Ishikawa (cell line): ENCODE results near the gene YPEL2.

Source experiments
- CEBPB ChIP-seq: IDR thresholded peaks from 2 replicates; pipeline ENCODE4 v1.6.1; 2012
- CREB1 ChIP-seq: IDR thresholded peaks from 2 replicates; pipeline ENCODE4 v1.6.1; 2012; ENCODE audit warnings: low read depth
- EGR1 ChIP-seq: IDR thresholded peaks from 2 replicates; pipeline ENCODE4 v1.6.1; 2012
- EP300 ChIP-seq: IDR thresholded peaks from 2 replicates; pipeline ENCODE4 v1.6.1; 2012; ENCODE audit warnings: borderline replicate concordance
- FOXM1 ChIP-seq: IDR thresholded peaks from 2 replicates; pipeline ENCODE4 v1.6.1; 2012; ENCODE audit warnings: low read depth, borderline replicate concordance
- MAX ChIP-seq: IDR thresholded peaks from 2 replicates; pipeline ENCODE4 v1.6.1; 2012
- NFIC ChIP-seq: IDR thresholded peaks from 2 replicates; pipeline ENCODE4 v1.6.1; 2012
- RAD21 ChIP-seq: IDR thresholded peaks from 2 replicates; pipeline ENCODE4 v1.6.1; 2012; ENCODE audit warnings: low read depth
- REST ChIP-seq: IDR thresholded peaks from 2 replicates; pipeline ENCODE4 v1.6.1; 2012; ENCODE audit warnings: low read depth, mild to moderate bottlenecking
- TAF1 ChIP-seq: IDR thresholded peaks from 2 replicates; pipeline ENCODE4 v1.6.1; 2012; ENCODE audit warnings: low read depth, mild to moderate bottlenecking
- TCF12 ChIP-seq: IDR thresholded peaks from 2 replicates; pipeline ENCODE4 v1.6.1; 2012; ENCODE audit warnings: low read depth
- TEAD4 ChIP-seq: IDR thresholded peaks from 2 replicates; pipeline ENCODE4 v1.6.1; 2012
- USF1 ChIP-seq: IDR thresholded peaks from 2 replicates; pipeline ENCODE4 v1.6.1; 2012
- YY1 ChIP-seq: IDR thresholded peaks from 2 replicates; pipeline ENCODE4 v1.6.1; 2012; ENCODE audit warnings: low read depth
- ZBTB7A ChIP-seq: IDR thresholded peaks from 2 replicates; pipeline ENCODE4 v1.6.1; 2012; ENCODE audit warnings: low read depth

Gene YPEL2

GRCh38 chr17:59370593-59371299 is 39.3 kb downstream of the YPEL2 start:
- TF ChIP-seq CREB1 (no peak), NFIC (no peak), EGR1 (no peak), TCF12 (no peak), TEAD4 (no peak), REST (no peak), RAD21 (no peak), CEBPB (no peak), YY1 (no peak), ZBTB7A (no peak), EP300 (no peak), TAF1 (no peak), FOXM1 (no peak), MAX (no peak), USF1 (no peak)

GRCh38 chr17:59371416-59372100 is 40.1 kb downstream of the YPEL2 start:
- TF ChIP-seq FOXM1: no peak
- TF ChIP-seq USF1: no peak
- no peak for TF ChIP-seq EP300
- no peak for TF ChIP-seq EGR1
- no peak for TF ChIP-seq MAX
- TF ChIP-seq REST: no peak
- no peak for TF ChIP-seq TAF1
- no peak for TF ChIP-seq TCF12
- TF ChIP-seq CREB1: no peak
- no peak for TF ChIP-seq RAD21
- no peak for TF ChIP-seq ZBTB7A
- TF ChIP-seq YY1: no peak
- no peak for TF ChIP-seq TEAD4
- TF ChIP-seq NFIC: no peak
- TF ChIP-seq CEBPB: no peak

- TF ChIP-seq FOXM1 (no peak), MAX (no peak), REST (no peak), USF1 (no peak), EGR1 (no peak), NFIC (no peak), CREB1 (no peak), TCF12 (no peak), YY1 (no peak), CEBPB (no peak), RAD21 (no peak), TAF1 (no peak)
Measured at GRCh38 chr17:59372138-59372751, 40.8 kb downstream of the YPEL2 start.
